NB4 (cell line): Measurements from ENCODE around the gene CAMK2B.

Source experiments
- DNase-seq: peaks from one replicate; pipeline ENCODE4 v3.0.0; 2010; ENCODE audit warnings: low read depth
- H3K4me3 ChIP-seq: one replicate; pipeline ENCODE4 v1.5.1; 2011; ENCODE audit warnings: mild to moderate bottlenecking, low read depth, low read length, moderate library complexity
- CTCF ChIP-seq: IDR thresholded peaks from one replicate; pipeline ENCODE4 v1.5.1; 2012; ENCODE audit warnings: low read depth, low read length
- MAX ChIP-seq: IDR thresholded peaks from 2 replicates; pipeline ENCODE4 v1.6.1; 2011; ENCODE audit warnings: low read depth, low read length
- MYC ChIP-seq: IDR thresholded peaks from 2 replicates; pipeline ENCODE4 v1.6.1; 2011; ENCODE audit warnings: low read depth, low read length
- POLR2A ChIP-seq: IDR thresholded peaks from 2 replicates; pipeline ENCODE4 v1.6.1; 2011; ENCODE audit warnings: mild to moderate bottlenecking; ENCODE audit not compliant: insufficient read length; ENCODE audit errors: extremely low read depth

CAMK2B gene

GRCh38 chr7:44320794-44321371 lies 4.5 kb downstream of the CAMK2B start:
- TF ChIP-seq MAX = no peak
- TF ChIP-seq POLR2A = no peak
- TF ChIP-seq CTCF = no peak
- TF ChIP-seq MYC = no peak
- no peak overlapping the region for H3K4me3 ChIP-seq
- DNase-seq = no peak

- no peak for DNase-seq
These were observed 5.3 kb downstream of the CAMK2B start for GRCh38 chr7:44320141-44320540.

GRCh38 chr7:44318332-44318731 lies 7.1 kb downstream of the CAMK2B start:
- TF ChIP-seq POLR2A = no peak
- no peak for TF ChIP-seq MAX
- no peak for TF ChIP-seq CTCF
- TF ChIP-seq MYC = no peak
- DNase-seq = no peak
- H3K4me3 ChIP-seq = no peak overlapping the region

More at GRCh38 chr7:44320141-44320540, 5.3 kb downstream of the CAMK2B start:
- TF ChIP-seq CTCF (no peak), MAX (no peak), POLR2A (no peak), MYC (no peak)
- H3K4me3 ChIP-seq = no peak overlapping the region

- no peak overlapping the region for H3K4me3 ChIP-seq
- no peak for DNase-seq
- TF ChIP-seq MAX = no peak
These were observed 10.0 kb downstream of the CAMK2B start for GRCh38 chr7:44315301-44315903.

- H3K4me3 ChIP-seq = no peak overlapping the region
- DNase-seq = no peak
- no peak for TF ChIP-seq MAX
- TF ChIP-seq MYC = no peak
- TF ChIP-seq POLR2A = no peak
- TF ChIP-seq CTCF = no peak
These were observed 11.8 kb downstream of the CAMK2B start for GRCh38 chr7:44313621-44314031.

GRCh38 chr7:44313016-44313415 lies 12.4 kb downstream of the CAMK2B start:
- H3K4me3 ChIP-seq = no peak overlapping the region
- no peak for TF ChIP-seq CTCF
- TF ChIP-seq MYC = no peak
- no peak for TF ChIP-seq POLR2A
- TF ChIP-seq MAX = no peak
- DNase-seq = no peak
